HG03521 (cell line): ENCODE data around the gene UTRN.

ENCODE experiments used
- ATAC-seq: cut with Tn5 transposase; IDR thresholded peaks from one replicate; pipeline ENCODE4 v1.9.1; 2021; ENCODE audit warnings: mild to moderate bottlenecking, moderate library complexity; ENCODE audit not compliant: unreplicated experiment

UTRN gene

GRCh38 chr6:144283646-144284477 lies 1.3 kb upstream of the UTRN start:
- no peak for ATAC-seq

DNA sequence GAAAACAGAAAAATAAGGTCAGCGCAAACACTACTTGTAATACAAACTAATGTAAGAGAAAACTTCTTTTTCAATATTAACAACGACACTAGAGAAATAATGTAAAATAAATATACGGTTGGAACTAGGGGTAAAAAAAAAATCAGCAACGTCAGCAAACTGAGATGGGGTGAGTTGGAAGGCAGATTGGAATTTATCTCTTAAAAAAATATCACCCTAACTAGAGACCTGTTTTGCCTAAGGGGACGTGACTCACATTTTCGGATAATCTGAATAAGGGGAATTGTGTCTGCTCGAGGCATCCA lies 705 bp upstream of the UTRN start:
- no peak for ATAC-seq

- ATAC-seq: peak; percentile 16
These were observed 338 bp downstream of the UTRN start for GRCh38 chr6:144285548-144285797.

GRCh38 chr6:144285798-144286502 lies 815 bp downstream of the UTRN start:
- no peak for ATAC-seq

- no peak for ATAC-seq
These were observed 1.6 kb downstream of the UTRN start for GRCh38 chr6:144286503-144287393.

- ATAC-seq: no peak
These were observed 3.9 kb downstream of the UTRN start for GRCh38 chr6:144289006-144289405.

DNA sequence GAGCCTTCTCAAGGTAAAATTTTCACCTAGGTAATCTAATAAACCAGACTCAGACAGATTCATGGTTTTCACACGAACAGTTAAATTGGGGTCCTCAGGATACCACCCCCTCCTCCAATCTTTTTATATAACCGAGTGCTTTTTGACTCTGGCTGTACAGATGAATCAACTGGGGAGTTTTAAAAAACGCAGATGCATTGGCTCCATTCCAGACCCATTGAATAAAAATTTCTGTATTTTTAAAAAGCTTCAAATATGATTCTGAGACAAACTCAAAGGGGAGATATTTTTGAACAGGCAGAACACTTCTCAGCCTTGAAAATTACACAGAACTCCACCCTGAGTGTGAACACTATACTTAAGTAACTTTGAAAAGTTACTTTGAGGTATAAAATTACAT lies 7.2 kb downstream of the UTRN start:
- ATAC-seq: no peak

- ATAC-seq: no peak
These were observed 8.9 kb downstream of the UTRN start for GRCh38 chr6:144294016-144294415.

DNA sequence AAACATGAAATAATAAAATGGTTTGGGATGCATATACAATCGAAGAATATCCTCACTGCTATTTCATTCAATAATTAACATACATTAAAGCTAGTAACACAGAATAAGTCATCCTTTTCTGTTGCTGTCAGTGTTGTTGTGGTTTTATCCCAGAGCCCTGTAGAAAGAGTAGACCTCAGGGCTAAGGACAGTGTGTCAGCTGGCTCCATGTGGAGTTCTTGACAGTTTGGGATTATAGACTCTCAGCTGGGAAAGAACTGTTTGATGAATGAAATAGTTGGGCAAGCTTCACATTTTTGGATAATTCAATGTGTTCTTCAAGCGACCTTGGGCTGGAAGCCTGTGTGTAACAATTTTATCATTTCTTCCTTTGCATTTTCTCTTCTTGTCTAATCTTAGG lies 10.1 kb downstream of the UTRN start:
- ATAC-seq: no peak

- ATAC-seq: no peak
These were observed 11.0 kb downstream of the UTRN start for GRCh38 chr6:144295981-144296767.

- ATAC-seq: no peak
These were observed 11.8 kb downstream of the UTRN start for GRCh38 chr6:144296973-144297372.

- no peak for ATAC-seq
These were observed 12.5 kb downstream of the UTRN start for GRCh38 chr6:144297511-144298100.

DNA sequence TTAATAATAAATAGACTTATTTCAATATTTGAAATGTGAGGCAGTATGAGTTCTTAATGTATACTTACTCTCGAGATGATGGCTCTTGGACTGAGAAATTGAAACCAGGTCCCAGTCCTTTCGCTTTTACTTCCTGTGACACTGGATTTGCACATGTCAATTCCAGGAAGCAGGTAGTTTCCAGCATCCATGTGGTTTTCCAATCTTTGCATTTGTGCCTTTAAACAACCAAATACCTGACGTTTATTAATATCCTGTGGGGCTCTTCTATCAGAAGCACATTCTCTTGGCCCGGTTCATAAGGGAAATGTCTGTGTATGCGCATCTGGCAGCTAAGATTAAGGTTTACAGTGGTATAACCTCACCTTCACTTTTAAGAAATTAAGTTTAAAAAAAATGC lies 13.1 kb downstream of the UTRN start:
- no peak for ATAC-seq

DNA sequence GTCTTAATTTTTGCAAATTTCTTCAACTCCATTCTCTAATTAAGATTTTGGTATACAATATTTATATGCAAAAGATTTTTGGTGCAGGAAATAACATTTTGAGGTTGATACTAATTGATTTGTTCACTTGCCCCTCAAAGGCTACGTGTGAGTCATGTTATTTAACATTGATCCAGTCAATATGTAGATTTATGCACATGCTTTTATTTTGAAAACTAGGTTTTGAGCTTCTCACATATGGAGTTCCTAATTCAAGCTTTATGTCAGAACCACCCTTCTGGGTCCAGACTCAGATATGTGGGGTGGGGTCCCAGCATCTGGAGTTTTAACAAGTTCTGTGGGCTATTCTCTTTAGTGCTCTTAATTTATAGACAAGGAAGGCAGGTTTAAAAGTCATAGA lies 13.8 kb downstream of the UTRN start:
- ATAC-seq: no peak

DNA sequence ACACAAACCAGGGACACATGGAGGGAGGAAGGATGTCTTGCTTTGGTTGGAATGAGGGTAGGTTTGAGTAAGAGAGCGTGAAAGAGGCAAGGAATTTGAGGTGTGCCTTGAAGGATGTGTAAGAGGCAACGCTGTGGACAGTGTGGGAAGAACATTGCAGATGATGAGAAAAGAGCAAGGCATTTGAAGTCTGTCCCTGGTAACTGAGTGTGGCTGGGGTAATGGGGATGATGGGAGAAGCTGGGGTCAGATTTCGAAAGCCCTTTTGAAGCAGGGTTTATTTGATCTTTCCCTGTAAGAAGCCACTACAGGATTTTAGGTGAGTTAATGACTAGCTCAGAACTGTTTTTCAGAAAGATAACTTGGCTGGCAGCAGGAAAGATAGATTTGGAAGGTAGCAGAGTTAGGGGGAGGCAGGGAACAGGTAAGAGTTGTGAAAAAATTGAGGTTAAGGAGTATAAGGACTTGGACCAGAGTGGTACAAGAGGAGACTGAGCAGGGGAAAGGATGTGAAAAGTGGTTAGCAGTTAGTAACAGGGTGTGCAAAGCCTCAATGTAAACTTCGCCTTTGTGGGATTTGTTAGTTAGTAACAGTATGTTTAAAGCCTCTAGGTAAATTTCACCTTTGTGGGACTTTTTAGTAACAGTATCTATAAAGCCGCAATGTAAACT lies 17.7 kb downstream of the UTRN start:
- no peak for ATAC-seq

GRCh38 chr6:144304223-144304848 lies 19.2 kb downstream of the UTRN start:
- ATAC-seq: no peak

GRCh38 chr6:144305567-144305966 lies 20.4 kb downstream of the UTRN start:
- ATAC-seq: peak; percentile 34

DNA sequence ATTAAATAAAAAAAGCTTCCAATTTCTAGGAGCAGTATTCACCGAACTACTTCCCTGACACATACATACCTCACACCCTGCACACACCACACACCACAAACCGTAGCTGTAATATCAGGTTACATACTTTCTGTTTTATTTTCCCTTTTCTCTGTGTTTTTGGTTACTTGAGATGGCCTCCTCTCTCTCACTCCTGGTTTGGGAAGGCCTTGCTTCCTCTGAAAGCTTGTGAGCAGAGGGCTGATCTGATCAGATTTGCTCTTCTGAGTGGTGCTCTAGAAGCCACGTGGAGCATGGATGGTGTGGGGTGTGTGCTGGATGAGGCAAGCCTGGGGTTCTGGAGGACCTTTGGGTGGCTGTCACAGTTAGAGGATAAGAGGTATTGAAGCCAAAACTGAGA lies 20.9 kb downstream of the UTRN start:
- ATAC-seq: peak; percentile 88

DNA sequence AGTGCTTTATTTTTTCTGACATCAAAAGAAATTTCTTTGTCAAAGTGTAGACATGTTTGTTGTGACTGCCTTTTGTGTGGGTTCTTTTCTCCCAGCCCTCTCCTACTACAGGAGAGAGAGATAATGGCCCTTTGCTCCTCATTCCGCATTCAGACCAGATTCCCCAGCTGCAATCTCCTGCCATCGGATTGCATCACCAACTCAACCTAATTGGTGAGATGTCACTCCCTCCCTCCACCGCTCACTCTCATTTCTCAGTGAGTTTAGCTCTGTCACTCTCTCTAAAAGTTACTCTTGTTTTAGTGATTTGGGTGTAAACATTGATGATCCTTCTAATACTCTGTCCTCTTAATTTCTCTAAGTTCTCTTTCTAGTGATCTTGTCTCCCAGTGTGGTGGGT lies 22.7 kb downstream of the UTRN start:
- no peak for ATAC-seq

GRCh38 chr6:144310765-144311164 lies 25.6 kb downstream of the UTRN start:
- no peak for ATAC-seq
